ENCODE results near the gene ASB10. TPM values are rescaled to one million over a fixed set of nuclear protein-coding genes. Genes with fewer than 3 reads are reported as not detected.

The ASB10 gene
- total RNA-seq, 4 donors from 2014 or later: not detected

DNA sequence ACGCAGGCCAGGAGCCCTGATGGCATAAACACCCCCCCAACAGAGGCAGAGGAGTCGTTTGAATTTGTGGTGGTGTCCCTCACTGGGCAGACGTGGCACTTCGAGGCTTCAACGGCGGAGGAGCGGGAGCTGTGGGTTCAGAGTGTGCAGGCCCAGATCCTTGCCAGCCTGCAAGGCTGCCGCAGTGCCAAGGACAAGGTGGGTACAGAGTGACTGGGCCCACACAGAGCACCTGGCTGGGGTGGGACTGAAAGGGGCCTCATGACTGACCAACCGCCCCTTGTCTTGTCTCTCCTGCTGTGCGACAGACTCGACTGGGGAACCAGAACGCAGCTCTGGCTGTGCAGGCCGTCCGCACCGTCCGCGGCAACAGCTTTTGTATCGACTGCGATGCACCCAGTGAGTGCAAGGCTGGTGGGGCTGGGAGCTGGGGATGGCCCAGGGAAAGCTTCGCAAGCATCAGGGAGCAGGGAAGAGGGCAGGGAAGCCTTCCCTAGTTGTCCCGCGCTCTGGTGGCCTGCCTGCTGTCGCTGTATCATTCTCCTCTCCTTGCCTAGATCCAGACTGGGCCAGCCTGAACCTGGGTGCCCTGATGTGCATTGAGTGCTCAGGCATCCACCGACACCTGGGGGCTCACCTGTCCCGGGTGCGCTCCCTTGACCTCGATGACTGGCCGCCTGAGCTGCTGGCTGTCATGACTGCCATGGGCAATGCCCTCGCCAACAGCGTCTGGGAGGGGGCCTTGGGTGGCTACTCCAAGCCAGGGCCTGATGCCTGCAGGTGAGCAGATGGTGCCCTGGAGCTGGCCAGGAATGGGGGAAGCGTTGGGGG, 45.0 kb downstream of the ASB10 start:
- no peak for DNase-seq (ENCODE audit: low spot score)
- no peak for ATAC-seq (ENCODE audit: low FRiP score)
- no peak for TF ChIP-seq CTCF (IDR thresholded peaks at IDR 0.05)

- ATAC-seq (ENCODE audit: low FRiP score) (no peak), DNase-seq (ENCODE audit: low spot score) (no peak)
- no peak for TF ChIP-seq CTCF (IDR thresholded peaks at IDR 0.05)
Observed at GRCh38 chr7:151141311-151141854, 45.7 kb downstream of the ASB10 start.

DNA sequence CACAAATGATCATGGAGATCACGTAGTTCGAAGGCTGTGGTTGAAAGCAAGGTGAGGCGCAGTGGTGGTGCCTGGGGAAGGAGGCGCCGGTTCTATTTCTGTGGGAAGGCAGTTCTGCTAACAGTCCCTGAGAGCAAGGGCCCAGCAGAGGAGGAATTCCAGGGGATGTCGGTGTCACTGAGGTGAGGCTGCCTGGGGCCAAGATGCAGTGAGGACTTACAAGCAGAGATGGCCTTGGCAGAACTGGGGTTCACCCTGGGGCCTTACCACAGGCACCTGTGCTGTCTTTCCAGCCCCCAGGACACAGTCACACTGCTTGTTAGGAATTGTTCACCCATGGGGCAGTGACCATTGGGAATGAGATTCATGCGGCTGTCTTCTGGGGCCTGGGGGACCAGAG, 46.2 kb downstream of the ASB10 start:
- ATAC-seq (ENCODE audit: low FRiP score): no peak

GRCh38 chr7:151139791-151140190, 47.3 kb downstream of the ASB10 start:
- ATAC-seq (ENCODE audit: low FRiP score) (no peak), DNase-seq (ENCODE audit: low spot score) (no peak)
- TF ChIP-seq CTCF (IDR thresholded peaks at IDR 0.05): no peak

More for the DNA sequence above, 46.2 kb downstream of the ASB10 start:
- DNase-seq (ENCODE audit: low spot score): no peak
- TF ChIP-seq CTCF (IDR thresholded peaks at IDR 0.05): no peak

- no peak for DNase-seq (ENCODE audit: low spot score)
- TF ChIP-seq CTCF (IDR thresholded peaks at IDR 0.05): no peak
- ATAC-seq (ENCODE audit: low FRiP score): no peak
Observed at GRCh38 chr7:151139071-151139790, 47.8 kb downstream of the ASB10 start.

- ATAC-seq (ENCODE audit: low FRiP score) (no peak), DNase-seq (ENCODE audit: low spot score) (no peak)
- no peak for TF ChIP-seq CTCF (IDR thresholded peaks at IDR 0.05)
Observed at GRCh38 chr7:151138153-151138851, 48.7 kb downstream of the ASB10 start.

Measured in omental fat pad (tissue), 4 donors.